LNCaP clone FGC (cell line): ENCODE data around the gene CCNF.

ENCODE experiments used
- DNase-seq: peaks from one replicate; pipeline ENCODE4 v3.0.0-alpha.2; 2011; ENCODE audit warnings: low read depth
- H3K4me3 ChIP-seq: 2 replicates; pipeline ENCODE4 v1.5.1; 2011; ENCODE audit warnings: mild to moderate bottlenecking, low read depth, low read length, control low read depth
- CTCF ChIP-seq: IDR thresholded peaks from 2 replicates; pipeline ENCODE4 v1.5.1; 2012; ENCODE audit warnings: mild to moderate bottlenecking; ENCODE audit not compliant: control insufficient read depth, insufficient read depth; ENCODE audit errors: extremely low read depth

Gene CCNF

GRCh38 chr16:2450535-2450934 is 21.3 kb downstream of the CCNF start:
- DNase-seq: no peak
- H3K4me3 ChIP-seq: no peak overlapping the region
- TF ChIP-seq CTCF: no peak

- no peak overlapping the region for H3K4me3 ChIP-seq
- DNase-seq: no peak
- no peak for TF ChIP-seq CTCF
Measured at GRCh38 chr16:2450975-2451381, 21.7 kb downstream of the CCNF start.

- no peak for DNase-seq
- no peak for TF ChIP-seq CTCF
- no peak overlapping the region for H3K4me3 ChIP-seq
Measured at GRCh38 chr16:2451851-2452320, 22.6 kb downstream of the CCNF start.

GRCh38 chr16:2452650-2453049 is 23.4 kb downstream of the CCNF start:
- H3K4me3 ChIP-seq: no peak overlapping the region
- TF ChIP-seq CTCF: no peak
- no peak for DNase-seq

GRCh38 chr16:2455081-2455845 is 26.0 kb downstream of the CCNF start:
- H3K4me3 ChIP-seq: no peak overlapping the region
- no peak for DNase-seq
- TF ChIP-seq CTCF: no peak

- DNase-seq: no peak
Measured at GRCh38 chr16:2456551-2457153, 27.4 kb downstream of the CCNF start.

More at GRCh38 chr16:2456551-2457153, 27.4 kb downstream of the CCNF start:
- no peak for TF ChIP-seq CTCF
- H3K4me3 ChIP-seq: no peak overlapping the region
